Kidney epithelial cell (primary cell): Measurements from ENCODE around the gene PANX2. TPM values are rescaled to one million over a fixed set of nuclear protein-coding genes. Genes with fewer than 3 reads are reported as not detected.
"Not testable (repeated sequence)": the region's sequence is repeated elsewhere in the genome, so short reads cannot be mapped to it uniquely, and the experiment has no call there.

Experiments
- DNase-seq: peaks from one replicate; pipeline ENCODE4 v3.0.0-alpha.2; 2010; ENCODE audit warnings: low read depth
- H3K27me3 ChIP-seq: 2 replicates; pipeline ENCODE4 v1.6.0; 2011; ENCODE audit warnings: low read length; ENCODE audit not compliant: control insufficient read depth, insufficient read depth
- H3K36me3 ChIP-seq: 2 replicates; pipeline ENCODE4 v1.5.1; 2011; ENCODE audit warnings: low read length; ENCODE audit not compliant: control insufficient read depth, insufficient read depth
- H3K4me3 ChIP-seq: 2 replicates; pipeline ENCODE4 v1.5.1; 2011; ENCODE audit warnings: low read depth, mild to moderate bottlenecking, control low read depth, low read length
- total RNA-seq: library from RNA; depleted of rRNA; stranded (reverse); fragments of >200 nt; gene quantifications from 2 replicates; pipeline ENCODE4 v1.2.3, GENCODE V29; 2015
- TF ChIP-seq, protein P1 (sequence below): IDR thresholded peaks from 2 replicates; pipeline ENCODE4 v1.5.1; 2011; ENCODE audit warnings: mild to moderate bottlenecking, moderate library complexity, low read length, control low read depth, inconsistent platforms; ENCODE audit not compliant: insufficient read depth, poor library complexity, severe bottlenecking

Gene PANX2
- total RNA-seq, 1 donor from 2014 or later, result 0.33 TPM

DNA sequence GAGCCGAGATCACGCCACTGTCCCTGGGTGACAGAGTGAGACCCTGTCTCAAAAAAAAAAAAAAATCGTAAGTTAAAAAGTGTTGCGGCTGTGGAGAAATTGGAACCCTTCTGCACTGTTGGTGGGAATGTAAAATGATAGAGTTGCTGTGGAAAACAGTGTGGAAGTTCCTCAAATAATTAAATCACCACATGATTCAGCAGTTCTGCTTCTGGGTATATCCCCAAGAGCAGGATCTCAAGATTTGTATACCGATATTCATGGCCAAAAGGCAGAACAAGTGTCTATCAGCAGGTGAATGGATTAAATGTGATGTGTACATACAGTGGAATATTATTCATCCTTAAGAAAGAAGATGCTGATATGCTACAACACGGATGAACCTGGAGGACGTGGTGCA lies 34.0 kb downstream of the PANX2 start:
- TF ChIP-seq, protein P1, sequence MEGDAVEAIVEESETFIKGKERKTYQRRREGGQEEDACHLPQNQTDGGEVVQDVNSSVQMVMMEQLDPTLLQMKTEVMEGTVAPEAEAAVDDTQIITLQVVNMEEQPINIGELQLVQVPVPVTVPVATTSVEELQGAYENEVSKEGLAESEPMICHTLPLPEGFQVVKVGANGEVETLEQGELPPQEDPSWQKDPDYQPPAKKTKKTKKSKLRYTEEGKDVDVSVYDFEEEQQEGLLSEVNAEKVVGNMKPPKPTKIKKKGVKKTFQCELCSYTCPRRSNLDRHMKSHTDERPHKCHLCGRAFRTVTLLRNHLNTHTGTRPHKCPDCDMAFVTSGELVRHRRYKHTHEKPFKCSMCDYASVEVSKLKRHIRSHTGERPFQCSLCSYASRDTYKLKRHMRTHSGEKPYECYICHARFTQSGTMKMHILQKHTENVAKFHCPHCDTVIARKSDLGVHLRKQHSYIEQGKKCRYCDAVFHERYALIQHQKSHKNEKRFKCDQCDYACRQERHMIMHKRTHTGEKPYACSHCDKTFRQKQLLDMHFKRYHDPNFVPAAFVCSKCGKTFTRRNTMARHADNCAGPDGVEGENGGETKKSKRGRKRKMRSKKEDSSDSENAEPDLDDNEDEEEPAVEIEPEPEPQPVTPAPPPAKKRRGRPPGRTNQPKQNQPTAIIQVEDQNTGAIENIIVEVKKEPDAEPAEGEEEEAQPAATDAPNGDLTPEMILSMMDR, result no peak
- no peak for DNase-seq
- Histone ChIP-seq H3K27me3 (no peaks in the 10 kb centered on the region), H3K4me3 (no peak overlapping the region), H3K36me3 (no peaks in the 10 kb centered on the region)

DNA sequence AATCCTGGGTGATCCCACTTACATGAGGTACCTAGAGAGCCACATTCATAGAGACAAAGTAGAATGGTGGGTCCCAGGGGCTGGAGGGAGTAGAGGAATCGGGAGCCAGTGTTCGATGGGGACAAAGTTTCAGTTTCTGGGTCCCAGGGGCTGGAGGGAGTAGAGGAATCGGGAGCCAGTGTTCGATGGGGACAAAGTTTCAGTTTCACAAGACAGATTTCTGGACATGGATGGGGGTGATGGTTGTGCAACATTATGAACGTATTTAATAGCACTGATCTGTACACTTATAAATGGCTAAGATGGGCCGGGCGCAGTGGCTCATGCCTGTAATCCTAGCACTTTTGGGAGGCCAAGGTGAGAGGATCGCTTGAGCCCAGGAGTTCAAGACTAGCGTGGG lies 34.5 kb downstream of the PANX2 start:
- not testable (repeated sequence) for H3K27me3 ChIP-seq, H3K36me3 ChIP-seq, H3K4me3 ChIP-seq, DNase-seq

DNA sequence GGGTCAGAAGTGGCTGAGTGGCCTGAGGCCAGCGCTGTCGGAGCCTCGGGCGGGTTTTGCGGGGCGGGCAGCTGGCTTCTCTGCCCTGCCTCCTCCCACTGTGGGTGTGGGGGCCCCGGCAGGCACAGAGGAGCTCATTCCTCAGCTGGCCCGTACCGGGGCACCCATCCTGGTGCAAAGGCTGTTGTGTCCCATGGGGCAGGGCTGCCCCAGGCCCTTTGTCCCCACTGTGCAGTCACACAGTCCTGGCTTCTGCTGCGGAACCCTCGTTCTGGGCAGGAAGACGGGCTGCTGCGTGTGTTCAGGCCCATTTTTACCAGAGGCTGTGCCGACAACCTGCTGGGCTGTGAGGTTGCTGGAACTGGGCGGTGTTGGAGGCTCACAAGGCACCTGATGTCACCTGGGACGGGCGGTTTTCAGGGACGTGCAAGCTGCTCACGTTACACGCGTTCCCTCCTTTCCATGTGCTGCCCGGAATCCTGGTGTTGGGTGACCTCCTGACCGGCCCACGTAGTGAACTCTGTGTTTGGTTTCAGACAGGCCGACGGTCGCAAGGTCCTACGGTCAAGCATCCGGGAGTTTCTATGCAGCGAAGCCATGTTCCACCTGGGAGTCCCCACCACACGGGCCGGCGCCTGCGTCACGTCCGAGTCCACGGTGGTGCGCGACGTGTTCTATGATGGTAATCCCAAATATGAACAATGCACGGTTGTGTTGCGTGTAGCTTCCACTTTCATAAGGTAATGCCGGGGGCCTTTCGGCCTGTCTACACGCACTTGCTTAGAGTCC lies 35.4 kb downstream of the PANX2 start:
- H3K27me3 ChIP-seq, result no peaks in the 10 kb centered on the region
- TF ChIP-seq, protein P1, result no peak
- H3K36me3 ChIP-seq, result peaks cover 6% of the 10 kb centered on the region
- no peak for DNase-seq
- no peak overlapping the region for H3K4me3 ChIP-seq

DNA sequence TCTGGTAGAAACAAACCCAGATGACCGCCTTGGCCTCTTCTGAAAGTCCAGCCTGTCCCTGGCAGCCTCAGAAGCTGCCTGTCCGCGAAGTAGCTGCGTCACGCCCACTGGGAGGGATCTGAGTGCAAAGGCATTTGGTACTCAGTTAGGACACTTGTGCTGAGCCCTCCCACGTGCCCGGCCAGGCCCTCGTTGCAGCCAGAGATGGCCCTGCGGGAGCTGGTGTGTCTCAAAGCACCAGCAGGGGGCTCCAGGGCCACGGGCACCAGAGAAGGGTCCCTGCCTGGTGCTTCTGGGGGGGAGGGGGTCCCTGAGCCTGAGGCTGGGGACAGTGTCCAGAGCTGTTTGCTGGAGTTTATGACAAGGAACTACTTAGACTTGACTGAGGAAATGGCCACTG lies 36.1 kb downstream of the PANX2 start:
- TF ChIP-seq, protein P1, result peak; percentile 52
- no peaks in the 10 kb centered on the region for H3K27me3 ChIP-seq
- H3K4me3 ChIP-seq, result no peak overlapping the region
- DNase-seq, result no peak
- H3K36me3 ChIP-seq, result peaks cover 6% of the 10 kb centered on the region

DNA sequence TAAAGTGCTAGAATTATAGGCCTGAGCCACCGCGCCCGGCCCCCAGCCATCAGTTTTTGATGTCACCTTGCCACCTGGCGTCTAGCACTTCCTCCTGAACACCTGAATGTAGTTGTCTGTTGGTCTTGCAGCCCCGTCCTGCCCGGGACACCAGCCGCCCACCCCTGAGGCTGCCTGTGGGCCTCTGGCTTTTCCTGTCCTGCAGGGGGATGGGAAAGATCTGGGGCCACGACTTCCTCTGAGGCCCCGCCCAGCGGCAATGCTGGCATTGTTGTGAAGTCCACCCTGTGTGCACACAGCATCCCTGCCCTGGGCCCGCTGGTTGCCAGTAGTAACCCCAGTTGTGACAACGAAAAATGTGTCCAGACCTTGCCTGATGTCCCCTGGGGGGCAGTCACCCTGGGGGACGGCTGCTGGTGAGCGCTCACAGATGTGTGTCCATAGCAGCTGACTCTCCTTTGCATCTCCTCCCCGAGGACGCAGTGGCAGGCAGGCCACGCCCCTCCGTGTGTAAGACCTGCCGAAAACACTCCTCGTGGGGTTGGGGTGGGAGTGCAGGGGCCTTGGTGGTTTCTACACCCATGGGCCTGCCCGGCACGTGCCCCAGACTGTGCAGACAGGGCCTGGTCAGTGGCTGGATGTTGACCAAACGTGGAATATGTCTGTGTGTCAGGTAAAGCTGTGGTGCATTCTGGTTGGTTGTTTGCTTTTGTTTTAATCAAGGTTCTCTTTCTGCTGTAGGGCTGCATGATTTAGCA lies 37.0 kb downstream of the PANX2 start:
- DNase-seq, result no peak
- TF ChIP-seq, protein P1, result no peak
- Histone ChIP-seq H3K27me3 (no peaks in the 10 kb centered on the region), H3K4me3 (no peak overlapping the region), H3K36me3 (peaks cover 6% of the 10 kb centered on the region)

DNA sequence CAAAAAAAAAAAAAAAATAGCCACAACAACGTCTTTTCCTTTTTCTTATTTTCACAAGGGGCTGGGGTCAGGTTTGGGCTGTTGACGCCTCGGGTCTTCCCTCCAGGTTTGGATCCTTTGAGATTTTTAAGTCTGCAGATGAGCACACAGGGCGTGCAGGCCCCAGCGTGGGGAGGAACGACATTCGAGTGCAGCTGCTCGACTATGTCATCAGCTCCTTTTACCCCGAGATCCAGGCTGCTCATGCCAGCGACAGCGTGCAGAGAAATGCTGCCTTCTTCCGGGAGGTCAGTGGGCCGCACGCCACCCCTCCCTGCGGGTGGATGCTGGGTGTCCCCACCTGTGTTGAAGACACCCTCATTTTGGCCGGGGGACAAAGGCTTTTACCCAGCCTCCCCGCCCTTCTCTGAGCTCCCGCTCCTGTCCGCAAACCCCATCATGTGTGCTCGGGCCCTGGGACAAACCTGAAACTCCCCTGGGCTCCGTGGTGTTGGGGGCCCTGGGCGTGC lies 38.0 kb downstream of the PANX2 start:
- DNase-seq, result no peak
- Histone ChIP-seq H3K27me3 (no peaks in the 10 kb centered on the region), H3K4me3 (no peak overlapping the region), H3K36me3 (peaks cover 9% of the 10 kb centered on the region)
- TF ChIP-seq, protein P1, result no peak
